Measurements from ENCODE around the gene C2orf81.

DNA sequence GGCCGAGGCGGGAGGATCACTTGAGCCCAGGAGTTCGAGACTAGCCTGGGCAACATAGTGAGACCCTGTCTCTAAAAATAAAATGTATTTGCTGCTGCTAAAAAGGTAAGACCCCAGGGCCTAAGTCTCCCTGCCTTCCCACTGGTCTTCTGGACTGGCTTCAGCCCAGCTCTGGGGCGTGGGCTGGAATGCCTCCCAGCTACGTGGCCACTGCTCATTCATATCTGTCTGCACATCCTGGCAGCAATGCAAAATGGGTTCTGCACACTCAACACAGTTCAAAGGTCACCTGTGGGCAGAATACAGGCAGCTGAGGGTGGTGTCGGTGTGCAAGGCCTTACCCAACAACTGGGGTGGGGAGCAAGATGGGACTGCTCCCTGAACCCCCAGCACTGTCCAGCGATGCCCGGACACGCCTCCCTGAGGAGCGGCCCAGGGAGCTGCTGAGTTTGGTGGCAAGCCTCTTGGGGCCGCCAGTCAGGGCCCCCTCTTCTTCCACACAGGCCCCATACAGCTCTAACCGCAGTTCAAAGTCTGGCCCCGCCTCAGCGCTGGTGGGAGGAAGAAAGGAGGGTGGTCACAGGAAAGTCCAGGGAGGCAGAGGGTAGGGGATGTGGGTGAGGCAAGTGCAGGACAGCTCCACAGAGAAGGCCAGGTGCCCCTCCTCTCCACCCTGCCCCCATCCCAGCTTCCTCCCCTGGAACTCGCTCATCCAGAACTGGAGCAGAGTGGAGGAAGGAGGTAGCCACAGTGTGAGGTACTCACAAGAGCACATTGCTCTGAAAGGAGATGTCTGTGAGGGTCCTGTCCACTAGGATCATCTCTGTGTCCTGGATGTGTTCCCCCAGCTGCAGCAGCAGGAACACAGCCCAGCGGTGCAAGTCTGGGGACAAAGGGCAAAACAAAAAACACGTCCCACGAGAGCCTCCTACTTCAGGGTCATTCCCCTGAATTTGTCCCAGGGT lies 8.3 kb upstream of the C2orf81 start:
- TF ChIP-seq CTCF (IDR thresholded peaks at IDR 0.05) = no peak
- TF ChIP-seq POLR2A (IDR thresholded peaks at IDR 0.05) = no peak

Data from adrenal gland (tissue), 5 donors.